Endothelial cell of umbilical vein (primary cell): ENCODE data around the gene KCMF1. TPM values are rescaled to one million over a fixed set of nuclear protein-coding genes. Genes with fewer than 3 reads are reported as not detected.

Experiments used
- BruUV-seq: library from RNA; stranded (reverse); fragments of 400-500 nt; replicated peaks from 2 replicates; lab custom pipeline; 2021; lab: Mats Ljungman, UMichigan
- CTCF ChIA-PET: fragments of 300-600, 350-600 bp; sonication (Branson Sonifier 250); formaldehyde crosslinking; loops from one replicate; lab custom pipeline; 2021; ENCODE audit warnings: antibody characterized with exemption, inconsistent platforms; lab: Charles Lee
- POLR2A ChIA-PET: fragments of 300-600, 350-600 bp; sonication (Branson Sonifier 250); formaldehyde crosslinking; loops from one replicate; lab custom pipeline; 2021; ENCODE audit warnings: antibody characterized with exemption, inconsistent platforms; lab: Charles Lee
- DNase-seq: peaks from one replicate; pipeline ENCODE4 v3.0.0-alpha.2; 2011; ENCODE audit warnings: low read depth, low spot score
- FAIRE-seq: peaks from 2 replicates; lab custom pipeline; 2011; peaks lifted over from hg19 to GRCh38; lab: Jason Lieb, UNC
- H2AFZ ChIP-seq: 2 replicates; pipeline ENCODE4 v1.6.0; 2012; ENCODE audit warnings: low read depth, low read length, control low read depth, inconsistent platforms
- H3K27ac ChIP-seq: 2 replicates; pipeline ENCODE4 v1.5.1; 2011; ENCODE audit warnings: low read depth, mild to moderate bottlenecking, control low read depth, low read length, moderate library complexity; ENCODE audit not compliant: insufficient read depth
- H3K27me3 ChIP-seq, 2 experiments: 2 replicates each; pipeline versions ENCODE4 v1.6.0 to v1.6.1; 2011; ENCODE audit warnings: low read length in 2 of 2, mixed read lengths in 1 of 2; ENCODE audit not compliant: control insufficient read depth in 2 of 2, insufficient read depth in 2 of 2
- H3K36me3 ChIP-seq, 2 experiments: 2 replicates in 1 of 2; 3 replicates in 1 of 2; pipeline ENCODE4 v1.5.1; 2011; ENCODE audit warnings: low read length in 2 of 2, mild to moderate bottlenecking in 1 of 2, moderate library complexity in 1 of 2; ENCODE audit not compliant: control insufficient read depth in 2 of 2, insufficient read depth in 2 of 2; ENCODE audit errors: extremely low read depth in 1 of 2
- H3K4me1 ChIP-seq: 3 replicates; pipeline ENCODE4 v1.5.1; 2011; ENCODE audit warnings: mild to moderate bottlenecking, low read length; ENCODE audit not compliant: control insufficient read depth, insufficient read depth; ENCODE audit errors: extremely low read depth
- H3K4me2 ChIP-seq: 2 replicates; pipeline ENCODE4 v1.6.1; 2011; ENCODE audit warnings: low read length, control low read depth, mixed read lengths; ENCODE audit not compliant: insufficient read depth
- H3K4me3 ChIP-seq, 3 experiments: fragments of 200-600 bp in 1 of 3; sonication (generic), shearing (Covaris generic) in 1 of 3; replicated peaks in 1 of 3; 2 replicates each; pipeline ENCODE4 v1.5.1; 2011 to 2016; ENCODE audit warnings: control low read depth in 3 of 3, low read length in 3 of 3, mild to moderate bottlenecking in 2 of 3, inconsistent platforms in 1 of 3, low read depth in 1 of 3, moderate library complexity in 1 of 3; ENCODE audit not compliant: insufficient read depth in 1 of 3
- H3K79me2 ChIP-seq: 2 replicates; pipeline ENCODE4 v1.6.0; 2012; ENCODE audit warnings: low read length, inconsistent platforms; ENCODE audit not compliant: control insufficient read depth, insufficient read depth
- H3K9ac ChIP-seq: replicated peaks from 2 replicates; pipeline ENCODE3; 2011; ENCODE audit warnings: low read length, control low read depth; ENCODE audit not compliant: insufficient read depth; ENCODE audit errors: extremely low read depth
- H3K9me1 ChIP-seq: replicated peaks from 3 replicates; pipeline ENCODE4 v1.6.0; 2011; ENCODE audit warnings: mild to moderate bottlenecking, low read length; ENCODE audit not compliant: control insufficient read depth, insufficient read depth; ENCODE audit errors: extremely low read depth
- H3K9me3 ChIP-seq: replicated peaks from 2 replicates; pipeline ENCODE4 v1.5.1; 2012; ENCODE audit warnings: low read length, inconsistent platforms; ENCODE audit not compliant: control insufficient read depth, insufficient read depth
- H4K20me1 ChIP-seq: replicated peaks from 2 replicates; pipeline ENCODE3; 2011; ENCODE audit warnings: mild to moderate bottlenecking, low read length; ENCODE audit not compliant: control insufficient read depth, insufficient read depth; ENCODE audit errors: extremely low read depth
- EZH2 ChIP-seq: IDR thresholded peaks from 2 replicates; pipeline ENCODE4 v1.6.1; 2012; ENCODE audit warnings: borderline replicate concordance, low read depth, mild to moderate bottlenecking, moderate library complexity, low read length, inconsistent platforms; ENCODE audit not compliant: severe bottlenecking
- FOS ChIP-seq: IDR thresholded peaks from 2 replicates; pipeline ENCODE4 v1.6.1; 2011; ENCODE audit warnings: mild to moderate bottlenecking, low read length, moderate library complexity, borderline replicate concordance; ENCODE audit not compliant: insufficient read depth
- GATA2 ChIP-seq: IDR thresholded peaks from 2 replicates; pipeline ENCODE4 v1.7.0; 2011; ENCODE audit warnings: low read depth, mild to moderate bottlenecking, moderate library complexity, mixed read lengths, low read length; ENCODE audit not compliant: insufficient read length, insufficient read depth
- JUN ChIP-seq: IDR thresholded peaks from 2 replicates; pipeline ENCODE4 v1.6.1; 2011; ENCODE audit warnings: borderline replicate concordance, low read depth; ENCODE audit not compliant: insufficient read length, insufficient read depth
- MYC ChIP-seq: IDR thresholded peaks from one replicate; pipeline ENCODE4 v1.6.1; 2011; ENCODE audit warnings: mild to moderate bottlenecking, low read depth, low read length
- POLR2A ChIP-seq: IDR thresholded peaks from 2 replicates; pipeline ENCODE4 v1.6.1; 2012; ENCODE audit warnings: low read depth, mild to moderate bottlenecking, control low read depth, low read length
- POLR2AphosphoS5 ChIP-seq: IDR thresholded peaks from 2 replicates; pipeline ENCODE4 v1.6.1; 2012; ENCODE audit warnings: low read depth, mild to moderate bottlenecking, control low read depth, low read length, moderate library complexity; ENCODE audit not compliant: insufficient read depth
- dilution Hi-C: fragments of 300-500 bp; cut with MboI; formaldehyde crosslinking; loops from one replicate; pipeline ENCODE4 v1.15.0; 2019; ENCODE audit warnings: low sequenced_read_pairs; ENCODE audit not compliant: extremely low pct_ligation_motif_present
- intact Hi-C: fragments of 100-400 bp; cut with micrococcal nuclease; formaldehyde crosslinking; loops from one replicate; pipeline ENCODE4 v1.10.0; 2022
- polyA plus RNA-seq, 4 experiments: library from polyadenylated mRNA; depleted of rRNA in 3 of 4; stranded (reverse) in 3 of 4; unstranded in 1 of 4; fragments of >200 nt; gene quantifications; 2 replicates each; pipeline versions ENCODE4 v1.2.1 to v1.2.3, GENCODE V29; 2011 to 2012; ENCODE audit warnings: missing spikeins in 1 of 4
- total RNA-seq: library from RNA; stranded (reverse); gene quantifications from 2 replicates; pipeline ENCODE4 v1.2.3, GENCODE V29; 2021
- TF ChIP-seq, protein P1 (sequence below): IDR thresholded peaks from 2 replicates; pipeline ENCODE4 v1.6.1; 2011; ENCODE audit not compliant: insufficient read depth, insufficient read length
- TF ChIP-seq, protein P2 (sequence below), 2 donors: IDR thresholded peaks; 1 replicate in 1 of 2; 2 replicates in 1 of 2; pipeline ENCODE4 v1.5.1; 2011; ENCODE audit warnings: low read length in 2 of 2, mild to moderate bottlenecking in 2 of 2, moderate library complexity in 2 of 2, control low read depth in 1 of 2, inconsistent platforms in 1 of 2, low read depth in 1 of 2; ENCODE audit not compliant: insufficient read depth in 1 of 2; ENCODE audit errors: extremely low read depth in 1 of 2

KCMF1 gene
- total and polyA plus RNA-seq, 2 donors (not counting 3 experiments of a cell fraction or from before 2014, with no cell fraction given), result 49.3 to 78.4 TPM

DNA sequence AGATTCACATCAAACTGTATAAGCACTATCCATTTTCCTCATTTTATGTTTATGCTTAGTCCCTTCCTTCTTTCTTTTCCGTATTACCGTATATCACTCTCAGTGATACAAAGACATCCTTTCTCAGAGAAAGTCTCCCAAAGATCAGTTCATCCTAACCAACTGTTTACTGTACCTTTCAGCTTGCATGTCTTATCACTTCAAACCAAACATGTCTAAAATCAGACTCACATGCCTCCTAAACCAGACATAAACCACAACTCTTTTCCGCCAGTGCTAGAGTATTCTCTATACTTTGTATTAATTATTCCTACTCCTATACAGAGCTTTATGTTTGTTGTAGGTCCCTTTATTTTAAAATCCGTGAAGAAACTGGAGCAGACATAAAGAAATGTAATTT, 41.5 kb downstream of the KCMF1 start:
- H3K9me1 ChIP-seq, result no peaks in the 10 kb centered on the region
- DNase-seq (no peak), FAIRE-seq (no peak)
- peaks cover 18% of the 10 kb centered on the region for H3K4me1 ChIP-seq
- dilution Hi-C loops (no loop called here), intact Hi-C loops (no loop called here)
- H2AFZ ChIP-seq, result no peak overlapping the region
- no peaks in the 10 kb centered on the region for H3K9me3 ChIP-seq
- TF ChIP-seq POLR2AphosphoS5 (no peak), POLR2A (no peak), FOS (no peak), GATA2 (no peak), MYC (no peak), EZH2 (no peak), JUN (no peak)
- TF ChIP-seq, protein P1, sequence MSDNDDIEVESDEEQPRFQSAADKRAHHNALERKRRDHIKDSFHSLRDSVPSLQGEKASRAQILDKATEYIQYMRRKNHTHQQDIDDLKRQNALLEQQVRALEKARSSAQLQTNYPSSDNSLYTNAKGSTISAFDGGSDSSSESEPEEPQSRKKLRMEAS, result no peak
- TF ChIP-seq, protein P2, sequence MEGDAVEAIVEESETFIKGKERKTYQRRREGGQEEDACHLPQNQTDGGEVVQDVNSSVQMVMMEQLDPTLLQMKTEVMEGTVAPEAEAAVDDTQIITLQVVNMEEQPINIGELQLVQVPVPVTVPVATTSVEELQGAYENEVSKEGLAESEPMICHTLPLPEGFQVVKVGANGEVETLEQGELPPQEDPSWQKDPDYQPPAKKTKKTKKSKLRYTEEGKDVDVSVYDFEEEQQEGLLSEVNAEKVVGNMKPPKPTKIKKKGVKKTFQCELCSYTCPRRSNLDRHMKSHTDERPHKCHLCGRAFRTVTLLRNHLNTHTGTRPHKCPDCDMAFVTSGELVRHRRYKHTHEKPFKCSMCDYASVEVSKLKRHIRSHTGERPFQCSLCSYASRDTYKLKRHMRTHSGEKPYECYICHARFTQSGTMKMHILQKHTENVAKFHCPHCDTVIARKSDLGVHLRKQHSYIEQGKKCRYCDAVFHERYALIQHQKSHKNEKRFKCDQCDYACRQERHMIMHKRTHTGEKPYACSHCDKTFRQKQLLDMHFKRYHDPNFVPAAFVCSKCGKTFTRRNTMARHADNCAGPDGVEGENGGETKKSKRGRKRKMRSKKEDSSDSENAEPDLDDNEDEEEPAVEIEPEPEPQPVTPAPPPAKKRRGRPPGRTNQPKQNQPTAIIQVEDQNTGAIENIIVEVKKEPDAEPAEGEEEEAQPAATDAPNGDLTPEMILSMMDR (IDR thresholded peaks at IDR 0.05; ENCODE audit: extremely low read depth in 1 of 2, insufficient read depth in 1 of 2, low read depth in 1 of 2, low read length in 2 of 2), result no peak
- no peak overlapping the region for H3K27ac ChIP-seq
- no peaks in the 10 kb centered on the region for H3K27me3 ChIP-seq
- peaks cover 87% of the 10 kb centered on the region for H3K79me2 ChIP-seq
- ChIA-PET CTCF (interaction anchor here (3.4 kb wide), 1 partner anchor 86 kb away, joined by 30 read pairs; no protein-coding TSS in a partner anchor), POLR2A (no interaction called here)
- no peak overlapping the region for H3K9ac ChIP-seq
- no peak overlapping the region for H3K4me2 ChIP-seq
- BruUV-seq, result no TSS peak
- H3K4me3 ChIP-seq, result no peak overlapping the region
- H4K20me1 ChIP-seq, result peaks cover 15% of the 10 kb centered on the region
- H3K36me3 ChIP-seq, result no peaks in the 10 kb centered on the region
